Measurements from ENCODE around the gene AFMID.

DNA sequence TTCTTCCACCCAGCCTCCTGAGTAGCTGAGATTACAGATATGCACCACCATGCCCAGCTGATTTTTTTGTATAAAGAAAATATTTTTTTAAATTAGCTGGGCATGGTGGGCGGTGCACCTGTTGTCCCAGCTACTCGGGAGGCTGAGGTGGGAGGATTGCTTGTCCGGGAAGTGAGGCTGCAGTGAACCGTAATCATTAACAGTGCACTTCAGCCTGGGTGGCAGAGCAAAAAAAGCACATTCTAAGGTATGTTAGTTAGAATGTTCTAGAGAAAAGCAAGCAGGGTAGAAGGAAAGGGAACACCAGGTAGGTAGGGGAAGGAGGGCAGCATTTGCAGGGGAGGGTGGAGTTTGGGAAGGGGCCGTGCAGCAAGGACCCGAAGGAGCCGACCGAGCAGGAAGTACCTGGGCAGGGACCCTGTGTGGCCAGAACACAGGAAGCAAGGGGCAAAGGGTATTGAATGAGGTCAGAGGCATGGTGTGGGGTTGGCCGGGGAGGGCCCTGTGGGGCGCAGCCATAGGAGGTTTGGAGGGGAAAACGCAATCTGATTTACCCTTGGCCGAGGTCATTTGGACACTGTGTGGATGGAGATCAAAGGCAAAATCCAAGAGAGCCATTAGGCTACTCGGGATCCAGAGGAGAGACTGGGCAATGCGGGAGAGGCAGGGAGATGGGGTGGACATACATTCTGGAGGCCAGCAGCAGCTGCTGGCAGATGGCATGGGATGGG lies 38.7 kb upstream of the AFMID start:
- TF ChIP-seq, protein P1, sequence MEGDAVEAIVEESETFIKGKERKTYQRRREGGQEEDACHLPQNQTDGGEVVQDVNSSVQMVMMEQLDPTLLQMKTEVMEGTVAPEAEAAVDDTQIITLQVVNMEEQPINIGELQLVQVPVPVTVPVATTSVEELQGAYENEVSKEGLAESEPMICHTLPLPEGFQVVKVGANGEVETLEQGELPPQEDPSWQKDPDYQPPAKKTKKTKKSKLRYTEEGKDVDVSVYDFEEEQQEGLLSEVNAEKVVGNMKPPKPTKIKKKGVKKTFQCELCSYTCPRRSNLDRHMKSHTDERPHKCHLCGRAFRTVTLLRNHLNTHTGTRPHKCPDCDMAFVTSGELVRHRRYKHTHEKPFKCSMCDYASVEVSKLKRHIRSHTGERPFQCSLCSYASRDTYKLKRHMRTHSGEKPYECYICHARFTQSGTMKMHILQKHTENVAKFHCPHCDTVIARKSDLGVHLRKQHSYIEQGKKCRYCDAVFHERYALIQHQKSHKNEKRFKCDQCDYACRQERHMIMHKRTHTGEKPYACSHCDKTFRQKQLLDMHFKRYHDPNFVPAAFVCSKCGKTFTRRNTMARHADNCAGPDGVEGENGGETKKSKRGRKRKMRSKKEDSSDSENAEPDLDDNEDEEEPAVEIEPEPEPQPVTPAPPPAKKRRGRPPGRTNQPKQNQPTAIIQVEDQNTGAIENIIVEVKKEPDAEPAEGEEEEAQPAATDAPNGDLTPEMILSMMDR (IDR thresholded peaks at IDR 0.05; ENCODE audit: control extremely low read depth in 1 of 3, insufficient read depth in 1 of 3, low read depth in 1 of 3, low read length in 3 of 3) = no peak
- TF ChIP-seq POLR2A (IDR thresholded peaks at IDR 0.05; ENCODE audit: control extremely low read depth in 1 of 2, low read depth in 2 of 2, low read length in 2 of 2) (no peak), MAFK (IDR thresholded peaks at IDR 0.05; ENCODE audit: low read depth, low read length) (no peak), POLR2AphosphoS5 (IDR thresholded peaks at IDR 0.05; ENCODE audit: low read depth, low read length) (no peak), RAD21 (IDR thresholded peaks at IDR 0.05 in 1 of 2, conservative IDR thresholded peaks at IDR 0.05 in 1 of 2; ENCODE audit: low read depth in 2 of 2, low read length in 2 of 2) (no peak)

Data from H1 (cell line).